ENCODE data around the gene CPT1A.

The CPT1A gene

DNA sequence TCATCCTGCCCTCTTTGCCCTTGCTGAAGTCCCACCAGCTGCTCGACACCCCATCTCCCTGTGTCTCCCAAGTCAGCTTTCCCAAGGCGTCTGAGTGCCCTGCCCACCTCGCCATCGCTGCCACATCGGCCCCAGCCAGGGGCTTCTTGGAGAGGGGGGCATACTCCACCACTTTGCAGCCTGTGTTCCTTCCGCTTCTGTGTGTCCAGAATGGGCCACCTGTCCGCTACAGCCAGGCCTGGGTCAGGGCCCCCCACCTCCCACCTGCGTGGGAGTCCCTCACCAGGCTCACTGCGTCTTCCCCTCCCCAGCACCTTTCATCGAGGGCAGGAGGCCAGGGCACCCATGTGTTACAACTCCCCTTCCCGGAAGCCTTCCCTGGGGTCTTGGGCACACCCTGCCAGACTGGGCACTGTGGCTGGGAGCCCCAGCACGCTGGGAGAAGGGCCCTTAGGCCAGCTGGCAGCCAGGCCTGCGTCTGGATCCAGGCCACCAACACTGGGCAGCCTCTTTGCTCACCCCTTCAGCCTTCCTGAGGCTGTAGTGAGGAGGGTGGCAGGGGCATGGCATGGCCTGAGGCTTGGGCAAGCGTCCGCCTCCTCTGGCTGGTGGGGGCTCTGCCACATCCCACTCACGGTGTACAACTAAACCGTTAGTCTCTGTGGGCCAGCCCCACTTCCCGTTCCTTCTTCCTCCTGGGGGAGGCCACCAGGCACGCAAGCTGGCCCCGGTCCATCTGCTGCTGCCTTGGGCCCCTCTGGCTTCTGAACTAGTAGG lies 13.4 kb downstream of the CPT1A start:
- DNase-seq: no peak

- DNase-seq: no peak
Measured at GRCh38 chr11:68827733-68828132, 14.0 kb downstream of the CPT1A start.

DNA sequence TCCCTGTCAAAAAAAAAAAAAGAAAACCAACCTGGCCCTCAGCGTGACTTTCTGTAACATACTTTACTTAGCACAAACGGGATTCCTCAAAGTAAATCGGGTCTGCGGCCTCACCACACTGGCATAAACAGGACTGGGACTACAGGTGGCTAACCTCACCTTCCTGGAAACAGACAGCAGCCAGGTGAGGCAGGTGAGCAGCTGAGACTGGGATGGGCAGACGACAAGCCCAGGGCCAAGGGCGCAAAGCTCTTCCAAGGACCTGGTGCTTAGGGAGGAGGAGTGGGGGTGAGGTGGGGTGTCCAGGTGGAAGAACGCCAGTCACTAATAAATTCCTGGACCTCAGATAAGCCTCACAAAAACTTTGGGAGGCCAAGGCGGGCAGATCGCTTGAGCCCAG lies 15.0 kb downstream of the CPT1A start:
- no peak for DNase-seq

- DNase-seq: peak; percentile 51
Measured at GRCh38 chr11:68825571-68825970, 16.1 kb downstream of the CPT1A start.

DNA sequence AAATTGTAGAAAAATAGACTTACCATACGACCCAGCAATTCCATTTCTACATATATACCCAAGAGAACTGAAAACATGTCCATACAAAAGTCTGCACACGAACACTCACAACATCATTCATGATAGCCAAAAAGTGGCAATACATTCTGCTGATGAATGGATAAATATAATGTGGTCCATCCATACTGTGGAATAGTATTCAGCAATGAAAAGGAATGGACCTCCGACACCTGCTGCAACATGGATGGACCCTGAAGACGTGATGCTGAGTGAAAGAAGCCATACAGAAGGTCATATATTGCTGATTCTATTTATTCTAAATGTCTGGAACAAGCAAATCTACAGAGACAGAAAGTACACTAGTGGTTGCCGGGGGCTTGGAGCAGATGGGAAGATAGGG lies 19.2 kb downstream of the CPT1A start:
- DNase-seq: no peak

DNA sequence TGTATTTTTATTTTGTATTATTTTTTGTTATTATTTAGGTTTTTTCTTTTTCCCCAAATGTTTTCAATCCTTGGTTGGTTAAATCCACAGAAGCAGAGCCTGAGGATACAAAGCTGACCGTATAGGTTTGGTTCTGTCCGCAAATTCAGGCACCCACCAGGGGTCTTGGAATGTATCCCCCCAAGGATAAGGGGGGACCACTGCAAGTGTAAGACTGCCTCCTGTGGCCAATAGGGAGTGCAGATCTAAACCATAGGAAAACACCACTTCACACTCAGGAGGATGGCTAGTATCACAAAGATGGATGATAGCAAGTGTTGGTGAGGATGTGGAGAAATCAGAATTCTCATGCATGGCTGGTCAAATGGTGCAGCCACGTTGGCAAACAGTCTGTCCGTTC lies 20.0 kb downstream of the CPT1A start:
- DNase-seq: no peak

GRCh38 chr11:68819362-68819761 lies 22.4 kb downstream of the CPT1A start:
- no peak for DNase-seq

GRCh38 chr11:68818181-68818580 lies 23.5 kb downstream of the CPT1A start:
- DNase-seq: no peak

DNA sequence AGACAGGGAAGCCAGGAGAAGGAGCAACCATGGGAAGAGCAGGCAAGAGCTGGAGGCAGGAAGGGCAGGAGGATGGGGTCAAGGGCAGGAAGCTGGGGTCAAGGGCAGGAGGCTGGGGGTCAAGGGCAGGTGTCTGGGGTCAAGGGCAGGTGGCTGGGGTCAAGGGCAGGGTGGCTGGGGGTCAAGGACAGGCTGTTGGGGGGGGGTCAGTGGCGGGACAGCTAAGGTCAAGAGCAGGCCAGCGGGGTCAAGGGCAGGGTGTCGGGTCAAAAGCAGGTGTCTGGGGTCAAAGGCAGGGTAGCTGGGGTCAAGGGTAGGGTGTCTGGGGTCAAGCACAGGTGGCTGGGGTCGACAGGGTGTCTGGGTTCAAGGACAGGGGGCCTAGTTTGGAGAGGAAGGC lies 24.2 kb downstream of the CPT1A start:
- DNase-seq: no peak

- no peak for DNase-seq
Measured at GRCh38 chr11:68816917-68817419, 24.7 kb downstream of the CPT1A start.

DNA sequence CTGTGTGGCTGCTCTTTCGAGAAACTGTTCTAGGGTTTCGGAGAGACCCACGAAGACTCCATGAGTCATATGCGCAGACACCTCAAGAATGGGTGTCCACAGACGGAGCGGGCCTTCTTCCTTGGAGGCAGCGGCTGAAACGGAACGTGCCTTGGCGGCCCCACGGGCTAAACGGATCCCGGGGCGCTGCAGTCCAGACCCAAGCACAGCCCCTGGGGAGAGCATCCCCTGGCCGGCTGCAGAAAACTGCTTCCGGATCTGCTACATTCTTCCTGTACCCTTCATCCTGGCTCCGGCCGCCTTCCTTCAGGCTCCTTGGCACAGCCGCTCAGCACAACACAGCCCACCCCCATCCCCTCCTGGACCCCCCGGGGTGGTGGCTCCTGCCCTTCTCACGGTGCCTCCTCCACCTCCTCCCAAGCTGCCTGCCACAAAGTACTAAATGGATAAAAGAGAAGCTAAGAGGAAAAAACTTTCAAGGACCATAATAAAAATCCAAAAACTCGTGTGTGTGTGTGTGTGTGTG lies 25.4 kb downstream of the CPT1A start:
- DNase-seq: no peak

- no peak for DNase-seq
Measured at GRCh38 chr11:68813773-68814172, 27.9 kb downstream of the CPT1A start.

DNA sequence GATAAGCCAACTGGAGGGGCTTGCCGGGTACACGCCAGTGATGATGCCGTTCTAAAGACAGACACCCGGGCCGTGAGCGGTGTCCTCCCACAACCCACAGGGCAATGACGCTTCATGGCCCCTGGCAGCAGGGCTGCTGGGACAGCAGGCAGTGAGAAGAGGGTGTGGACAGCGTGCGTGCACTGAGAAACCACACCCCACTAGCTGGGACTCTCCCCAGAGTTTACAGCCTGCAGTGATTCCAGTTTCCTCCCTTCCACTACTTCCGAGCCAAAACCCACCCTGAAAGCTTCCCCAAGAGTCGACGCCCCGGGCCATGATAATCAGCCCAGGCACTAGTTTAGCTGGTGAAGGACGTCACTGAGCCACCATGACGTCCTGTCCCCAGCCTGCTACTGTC lies 29.2 kb downstream of the CPT1A start:
- DNase-seq: no peak

GRCh38 chr11:68810164-68810563 lies 31.6 kb downstream of the CPT1A start:
- no peak for DNase-seq

GRCh38 chr11:68809506-68809905 lies 32.2 kb downstream of the CPT1A start:
- DNase-seq: no peak

- no peak for DNase-seq
Measured at GRCh38 chr11:68808787-68809186, 32.9 kb downstream of the CPT1A start.

DNA sequence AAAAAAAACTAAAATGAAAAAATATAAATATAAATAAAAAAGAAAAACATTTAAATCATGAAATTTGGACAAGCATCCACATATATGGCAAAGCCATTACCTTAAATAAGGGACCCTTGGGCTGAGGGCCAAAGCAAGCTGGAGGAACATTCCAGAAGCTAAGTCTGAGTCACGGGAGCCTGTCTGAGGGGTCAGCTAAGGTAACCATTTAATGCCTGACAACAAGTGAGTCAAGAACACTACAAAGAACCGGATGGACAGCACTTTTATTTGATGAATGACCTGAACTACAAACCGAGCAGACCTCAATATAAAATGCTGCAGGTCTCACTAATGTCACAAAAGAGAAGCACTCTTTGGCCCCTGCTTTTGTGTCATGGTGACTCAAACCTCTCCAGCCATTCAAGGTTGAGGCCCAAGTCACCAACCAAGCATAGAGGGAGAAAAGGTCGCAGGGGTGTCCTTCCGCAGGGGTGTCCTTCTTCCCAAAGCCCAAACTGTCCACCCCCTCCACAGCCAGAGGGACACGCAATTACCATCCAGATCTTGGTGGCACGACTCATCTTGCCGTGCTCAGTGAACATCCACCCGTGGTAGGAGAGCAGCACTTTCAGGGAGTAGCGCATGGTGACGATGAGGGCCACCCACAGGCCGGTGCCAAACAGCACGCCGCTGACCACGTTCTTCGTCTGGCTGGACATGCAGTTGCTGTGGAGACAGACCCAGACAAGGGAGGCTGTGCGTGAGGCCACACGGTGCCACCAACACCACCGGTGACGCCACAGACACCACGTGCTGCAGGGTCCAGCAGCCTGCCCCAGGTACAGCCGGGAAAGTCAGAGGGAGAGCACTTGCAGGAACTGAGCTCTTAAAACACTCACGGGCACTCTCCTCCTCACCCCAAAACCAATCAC lies 34.5 kb downstream of the CPT1A start:
- no peak for DNase-seq

DNA sequence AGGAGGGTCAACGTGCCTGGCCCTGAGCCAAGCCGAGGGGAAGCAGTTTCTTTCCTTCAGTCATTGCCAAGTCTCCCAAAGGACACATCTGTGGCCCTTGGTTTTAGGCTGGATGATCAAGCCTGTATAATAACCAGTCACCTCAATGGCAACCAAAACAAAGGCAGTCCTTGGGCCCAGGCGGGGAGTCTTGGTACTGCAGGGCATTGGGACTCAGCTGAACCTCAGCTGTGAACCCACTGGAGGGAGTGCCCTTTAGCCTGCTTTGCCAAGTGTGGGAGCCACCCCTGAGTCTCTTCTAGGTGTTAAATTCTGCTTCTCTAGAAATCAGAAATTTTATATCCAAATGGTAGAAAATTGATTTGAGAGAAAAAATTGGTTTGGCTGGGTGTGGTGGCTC lies 36.9 kb downstream of the CPT1A start:
- no peak for DNase-seq

GRCh38 chr11:68803766-68804165 lies 38.0 kb downstream of the CPT1A start:
- DNase-seq: no peak

- peak; percentile 47 for DNase-seq
Measured at GRCh38 chr11:68798221-68798813, 43.4 kb downstream of the CPT1A start.

DNA sequence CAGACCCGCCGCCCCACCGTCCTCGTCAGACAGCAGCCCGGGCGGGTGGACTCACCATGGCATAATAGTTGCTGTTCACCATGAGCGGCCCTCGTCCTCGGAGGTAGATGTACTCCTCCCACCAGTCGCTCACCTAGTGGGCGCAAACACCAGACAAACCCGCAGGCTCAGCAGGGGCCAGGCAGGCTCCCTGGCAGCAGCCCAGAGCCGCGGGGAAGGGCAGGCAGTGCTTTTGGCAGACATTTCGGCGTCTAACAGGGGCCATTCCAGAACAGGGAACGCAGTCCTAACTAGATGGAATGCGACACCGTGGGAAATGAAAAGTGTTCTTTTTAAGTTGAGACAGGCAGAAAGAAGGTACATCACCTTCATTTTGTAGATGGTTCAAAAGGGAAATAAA lies 44.9 kb downstream of the CPT1A start:
- DNase-seq: no peak

DNA sequence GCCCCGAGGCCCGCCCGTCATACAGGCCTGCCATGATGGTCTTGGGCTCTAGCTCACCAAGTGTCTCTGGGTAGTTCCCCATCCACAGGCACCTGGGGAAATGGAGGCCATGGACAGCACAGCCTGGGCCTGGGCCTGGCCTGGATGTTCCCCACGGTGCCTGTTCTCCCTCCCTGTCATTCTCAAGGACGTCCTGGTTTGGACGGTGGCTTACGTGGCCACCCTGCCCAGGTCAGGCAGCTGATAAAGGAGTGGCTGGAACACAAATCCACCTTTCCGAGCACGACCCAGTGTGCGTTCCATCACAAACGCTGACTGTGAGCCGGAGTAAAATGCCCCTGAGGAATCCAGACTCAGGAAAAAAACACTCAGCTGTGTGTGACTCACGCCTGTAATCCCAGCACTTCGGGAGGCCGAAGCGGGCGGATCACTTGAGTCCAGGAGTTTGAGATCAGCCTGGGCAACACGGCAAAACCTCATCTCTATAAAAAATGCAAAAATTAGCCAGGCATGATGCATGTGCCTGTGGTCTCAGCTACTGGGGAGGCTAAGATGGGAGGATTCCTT lies 49.2 kb downstream of the CPT1A start:
- DNase-seq: no peak

DNA sequence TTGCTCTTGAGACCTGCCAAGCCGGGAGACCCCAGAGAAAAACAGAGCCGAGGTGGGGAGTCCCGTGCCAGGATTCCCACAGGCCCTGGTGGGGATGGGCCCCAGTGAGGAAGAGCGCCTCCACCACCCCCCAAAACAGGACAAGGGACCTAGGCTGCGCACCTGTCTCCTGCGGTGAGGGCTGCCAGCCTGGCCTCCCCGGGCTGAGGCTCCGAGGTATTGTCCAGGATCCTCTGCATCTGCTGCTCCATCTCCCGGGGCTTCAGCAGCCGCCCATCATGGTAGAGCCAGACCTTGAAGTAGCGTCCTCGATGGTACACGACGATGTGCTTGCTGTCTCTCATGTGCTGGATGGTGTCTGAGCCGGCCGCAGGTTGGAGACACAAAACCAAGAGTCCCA lies 57.1 kb downstream of the CPT1A start:
- DNase-seq: no peak

Measured in activated T-cell treated with anti-CD3 and anti-CD28 coated beads, Interleukin-2, amount 50 U/mL, for 1 hour (primary cell).